ENCODE results near the gene ERN1. TPM values are rescaled to one million over a fixed set of nuclear protein-coding genes. Genes with fewer than 3 reads are reported as not detected.
A peak's percentile ranks its signal among the peaks of the same experiment; 100 is the strongest.

ERN1 gene
- total RNA-seq, 1 donor from 2014 or later = 6.3 TPM

- H3K4me3 ChIP-seq (ENCODE audit: low read depth, low read length) = no peak overlapping the region
- TF ChIP-seq CTCF (conservative IDR thresholded peaks at IDR 0.05; ENCODE audit: low read depth, low read length) = no peak
- no peak for DNase-seq (ENCODE audit: low read depth)
Measured at GRCh38 chr17:64001091-64001579, 128.8 kb downstream of the ERN1 start.

DNA sequence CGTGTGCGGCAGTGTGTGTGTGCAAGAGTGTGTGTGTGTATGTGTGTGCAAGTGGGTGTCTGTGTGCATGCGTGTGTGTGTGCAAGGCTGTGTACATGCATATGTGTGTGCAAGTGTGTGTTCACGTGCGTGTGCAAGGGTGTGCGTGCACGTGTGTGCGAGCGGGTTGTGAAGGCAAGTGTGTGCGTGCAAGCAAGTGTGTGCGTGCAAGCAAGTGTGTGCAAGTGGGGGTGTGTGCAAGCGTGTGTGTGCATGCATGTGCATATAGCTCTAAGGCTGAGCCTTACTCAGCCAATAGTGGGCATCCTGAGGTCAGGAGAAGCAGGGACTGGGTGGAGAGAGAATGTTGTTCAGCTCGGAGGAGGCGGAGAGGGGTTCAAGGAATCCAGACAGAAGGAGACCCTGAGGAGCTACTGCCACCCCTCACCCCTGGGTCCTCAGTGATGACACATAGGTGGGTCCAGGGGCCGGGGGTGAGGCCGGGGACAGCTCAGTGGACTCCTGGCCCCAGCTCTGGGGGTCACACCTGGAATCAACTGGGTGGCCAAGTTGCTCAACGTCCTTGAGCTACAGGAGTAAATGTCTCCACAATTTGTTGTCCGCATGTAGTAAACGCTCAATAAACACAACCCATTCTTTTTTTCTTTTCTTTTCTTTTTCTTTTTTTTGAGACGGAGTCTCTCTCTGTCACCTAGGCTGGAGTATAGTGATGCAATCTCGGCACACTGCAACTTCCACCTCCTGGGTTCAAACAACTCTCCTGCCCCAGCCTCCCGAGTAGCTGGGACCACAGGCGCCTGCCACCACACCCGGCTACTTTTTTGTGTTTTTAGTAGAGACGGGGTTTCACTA is 130.0 kb downstream of the ERN1 start:
- no peak for TF ChIP-seq CTCF (conservative IDR thresholded peaks at IDR 0.05; ENCODE audit: low read depth, low read length)
- no peak overlapping the region for H3K4me3 ChIP-seq (ENCODE audit: low read depth, low read length)
- DNase-seq (ENCODE audit: low read depth) = no peak

DNA sequence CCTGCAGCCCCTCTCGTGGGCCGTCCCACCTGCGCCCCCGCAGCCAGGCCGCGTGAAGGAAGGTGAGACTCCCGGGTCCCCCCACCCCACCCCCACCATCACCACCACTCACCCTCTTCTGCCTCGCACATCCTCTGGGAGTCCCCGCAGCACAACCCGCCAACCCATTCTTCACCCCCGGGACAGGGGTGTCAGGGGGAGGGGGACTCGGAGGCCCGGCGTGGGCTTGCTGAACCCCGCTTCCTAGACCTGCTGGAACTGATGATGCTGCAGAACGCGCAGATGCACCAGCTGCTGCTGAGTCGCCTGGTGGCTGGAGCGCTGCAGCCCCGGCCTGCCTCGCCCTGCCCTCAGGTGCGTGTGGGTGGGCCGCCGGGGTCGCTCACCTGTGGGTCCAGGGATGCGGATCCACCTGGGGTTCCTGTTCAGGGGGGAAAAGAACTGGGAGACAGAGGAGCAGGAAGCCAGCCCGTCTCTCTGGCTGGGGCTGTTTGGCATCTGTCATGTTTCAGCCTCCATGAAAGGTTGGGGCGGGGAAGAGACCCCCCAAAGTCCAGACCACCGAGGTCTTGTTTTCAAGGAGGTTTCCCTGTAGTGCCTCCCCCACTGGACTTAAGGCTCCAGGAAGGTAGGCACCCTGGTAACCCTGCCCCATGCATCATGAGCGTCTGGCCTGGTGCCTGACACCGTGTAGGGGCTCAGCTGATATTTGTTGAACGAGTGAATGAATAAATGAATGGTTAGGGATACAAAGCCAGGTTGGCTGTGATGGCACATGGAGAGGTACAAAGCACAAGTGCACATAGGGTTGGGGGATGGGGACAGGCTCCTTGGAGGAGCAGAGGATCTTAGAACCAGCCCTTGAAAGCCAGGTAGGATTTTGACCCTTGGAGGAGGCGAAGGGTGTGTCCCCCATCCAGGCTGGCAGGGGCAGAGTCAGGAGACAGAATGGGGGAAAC is 130.9 kb downstream of the ERN1 start:
- TF ChIP-seq CTCF (conservative IDR thresholded peaks at IDR 0.05; ENCODE audit: low read depth, low read length) = no peak
- DNase-seq (ENCODE audit: low read depth) = no peak
- peak overlapping the region; percentile 65 for H3K4me3 ChIP-seq (ENCODE audit: low read depth, low read length)

DNA sequence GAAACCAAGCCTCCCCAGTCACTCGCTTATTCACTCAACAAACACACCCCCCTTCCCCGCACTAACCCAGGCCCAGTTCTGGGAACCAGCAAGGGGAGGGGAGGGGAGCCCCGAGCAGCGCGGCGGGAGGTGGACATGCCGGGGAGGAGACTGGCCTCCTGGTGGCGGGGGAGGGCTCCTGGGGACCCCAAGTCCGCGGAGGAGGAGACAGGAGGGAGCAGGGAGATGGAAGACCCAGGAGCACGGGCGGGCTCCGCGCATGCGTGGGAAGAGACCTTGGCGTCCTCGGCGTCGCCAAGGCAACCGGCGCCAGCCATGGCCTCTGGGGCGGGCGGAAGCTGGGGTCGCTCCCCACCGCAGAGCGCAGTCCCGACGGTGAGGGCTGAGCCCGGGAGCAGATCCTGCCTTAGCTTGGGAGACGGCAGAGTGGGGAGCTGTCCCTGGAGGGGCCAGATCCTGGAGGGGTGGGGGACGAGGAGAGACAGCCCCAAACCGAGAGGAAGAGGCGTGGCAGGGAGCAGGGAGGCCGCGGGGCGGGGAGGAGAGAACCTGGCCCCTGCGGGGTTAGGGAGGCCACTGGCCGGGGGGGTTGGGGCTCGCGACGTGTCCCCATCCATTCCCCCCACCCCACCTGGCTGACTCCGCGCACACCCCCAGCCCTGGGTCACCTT is 131.8 kb downstream of the ERN1 start, which contains the start of gene PRR29:
TSS of gene PRR29 (plus strand) at position 302 of the 671 bp plus-strand sequence. CDS start at position 316, 14 bp downstream.
- DNase-seq (ENCODE audit: low read depth) = no peak
- TF ChIP-seq CTCF (conservative IDR thresholded peaks at IDR 0.05; ENCODE audit: low read depth, low read length) = no peak

DNA sequence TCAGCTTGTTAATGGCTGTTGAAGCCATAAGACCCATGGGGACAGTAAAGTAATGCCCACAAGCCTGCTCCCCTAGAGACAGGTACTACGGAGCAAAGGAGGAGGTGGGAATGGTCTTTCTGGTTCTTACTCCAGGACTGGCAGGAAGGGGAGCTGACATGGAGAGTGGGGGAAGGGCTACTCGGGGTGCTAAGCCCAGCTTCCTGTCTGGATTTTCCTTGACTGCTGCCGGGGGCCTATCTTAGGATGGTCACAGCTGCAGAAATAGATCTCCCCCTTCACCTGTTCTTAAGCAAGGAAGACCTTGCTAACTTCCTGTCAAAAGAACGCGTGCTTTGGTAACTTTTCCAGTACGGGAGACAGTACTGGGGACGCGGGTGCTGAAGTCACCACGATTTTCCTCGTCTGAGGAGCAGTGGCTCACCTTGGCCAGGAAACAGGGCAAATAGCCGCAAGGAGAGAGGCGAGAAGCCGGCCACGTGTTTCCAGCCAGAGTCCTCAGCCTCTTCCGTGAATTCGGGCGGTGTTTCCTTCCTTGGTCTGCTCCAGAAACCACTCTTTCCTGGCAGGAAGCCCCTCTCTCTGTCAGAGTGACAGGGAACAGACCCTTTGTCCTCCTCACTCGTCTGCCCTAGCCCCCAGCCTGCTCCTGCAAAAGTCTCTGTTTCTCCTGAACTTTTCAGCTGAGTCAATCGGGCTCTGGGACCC is 132.4 kb downstream of the ERN1 start:
- peak overlapping the region; percentile 65 for H3K4me3 ChIP-seq (ENCODE audit: low read depth, low read length)
- TF ChIP-seq CTCF (conservative IDR thresholded peaks at IDR 0.05; ENCODE audit: low read depth, low read length) = no peak
- no peak for DNase-seq (ENCODE audit: low read depth)

More for the DNA sequence above, 131.8 kb downstream of the ERN1 start, which contains the start of gene PRR29:
- H3K4me3 ChIP-seq (ENCODE audit: low read depth, low read length) = peak within 1 kb of the TSS; percentile 65

All from epithelial cell of proximal tubule (primary cell).